OCI-M1 (cell line): ENCODE results near the gene RPTOR.
A peak's percentile ranks its signal among the peaks of the same experiment; 100 is the strongest.

Experiments used
- DNase-seq: peaks from one replicate; lab custom pipeline; 2025; lab: John Stamatoyannopoulos, UW

RPTOR gene

GRCh38 chr17:80848449-80849102 is 303.9 kb downstream of the RPTOR start:
- no peak for DNase-seq

GRCh38 chr17:80849119-80849518 is 304.5 kb downstream of the RPTOR start:
- no peak for DNase-seq

GRCh38 chr17:80850109-80850508 is 305.5 kb downstream of the RPTOR start:
- no peak for DNase-seq

- no peak for DNase-seq
These were observed 306.2 kb downstream of the RPTOR start for GRCh38 chr17:80850817-80851216.

GRCh38 chr17:80851277-80851925 is 306.8 kb downstream of the RPTOR start:
- DNase-seq, result no peak

GRCh38 chr17:80852476-80853015 is 307.9 kb downstream of the RPTOR start:
- no peak for DNase-seq

GRCh38 chr17:80853076-80853475 is 308.4 kb downstream of the RPTOR start:
- DNase-seq, result no peak

- no peak for DNase-seq
These were observed 309.6 kb downstream of the RPTOR start for GRCh38 chr17:80854220-80854619.

- DNase-seq, result no peak
These were observed 310.7 kb downstream of the RPTOR start for GRCh38 chr17:80855196-80855947.

- DNase-seq, result peak; percentile 75
These were observed 311.6 kb downstream of the RPTOR start for GRCh38 chr17:80855948-80856862.

- DNase-seq, result no peak
These were observed 312.5 kb downstream of the RPTOR start for GRCh38 chr17:80856863-80857755.

- no peak for DNase-seq
These were observed 313.1 kb downstream of the RPTOR start for GRCh38 chr17:80857756-80858171.

- no peak for DNase-seq
These were observed 313.8 kb downstream of the RPTOR start for GRCh38 chr17:80858301-80859001.

- DNase-seq, result no peak
These were observed 314.6 kb downstream of the RPTOR start for GRCh38 chr17:80859002-80859941.

- DNase-seq, result no peak
These were observed 315.5 kb downstream of the RPTOR start for GRCh38 chr17:80860101-80860671.

GRCh38 chr17:80860703-80861417 is 316.2 kb downstream of the RPTOR start:
- DNase-seq, result no peak

- DNase-seq, result no peak
These were observed 316.8 kb downstream of the RPTOR start for GRCh38 chr17:80861418-80861815.

- no peak for DNase-seq
These were observed 317.3 kb downstream of the RPTOR start for GRCh38 chr17:80861892-80862291.
